Stimulated activated CD4-positive, alpha-beta T cell treated with anti-CD3 and anti-CD28 coated beads, TNF-alpha, amount 100 ng/mL, for 24 hours (primary cell): Measurements from ENCODE around the gene MAP2K1.
"Not testable (repeated sequence)": the region's sequence is repeated elsewhere in the genome, so short reads cannot be mapped to it uniquely, and the experiment has no call there.

ENCODE experiments used
- DNase-seq, 3 experiments: peaks; one replicate each; pipeline ENCODE4 v3.0.0-alpha.2; 2020; ENCODE audit warnings: low read depth in 3 of 3

MAP2K1 gene

GRCh38 chr15:66424963-66425612 lies 38.4 kb downstream of the MAP2K1 start:
- DNase-seq = no peak

DNA sequence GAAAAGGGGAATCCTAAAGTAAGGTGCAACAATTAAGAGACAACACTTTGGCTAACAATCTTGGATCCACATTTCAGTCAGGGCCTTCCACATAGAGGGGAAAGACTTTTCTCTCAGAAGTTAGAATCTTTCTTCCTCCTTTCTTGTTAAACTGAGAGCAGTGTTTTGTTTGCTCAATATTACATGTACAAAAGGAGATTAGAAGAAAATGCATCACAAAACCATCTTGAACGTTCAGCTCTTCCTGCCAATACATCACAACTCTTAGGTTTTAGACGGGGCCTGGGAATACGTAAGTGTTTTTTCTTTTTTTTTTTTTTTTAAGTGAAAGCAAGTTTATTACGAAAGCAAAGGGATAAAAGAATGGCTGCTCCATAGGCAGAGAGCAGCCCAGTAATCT lies 39.1 kb downstream of the MAP2K1 start:
- DNase-seq = no peak

GRCh38 chr15:66429117-66429516 lies 42.4 kb downstream of the MAP2K1 start:
- DNase-seq = no peak

- DNase-seq = no peak
Measured at GRCh38 chr15:66429546-66429945, 42.8 kb downstream of the MAP2K1 start.

GRCh38 chr15:66430627-66431255 lies 44.0 kb downstream of the MAP2K1 start:
- DNase-seq = no peak

GRCh38 chr15:66433726-66434125 lies 47.0 kb downstream of the MAP2K1 start:
- DNase-seq = peak in 1 of 3 experiments; percentile 2

- DNase-seq = no peak
Measured at GRCh38 chr15:66440501-66440900, 53.8 kb downstream of the MAP2K1 start.

- DNase-seq = no peak
Measured at GRCh38 chr15:66452420-66452819, 65.7 kb downstream of the MAP2K1 start.

DNA sequence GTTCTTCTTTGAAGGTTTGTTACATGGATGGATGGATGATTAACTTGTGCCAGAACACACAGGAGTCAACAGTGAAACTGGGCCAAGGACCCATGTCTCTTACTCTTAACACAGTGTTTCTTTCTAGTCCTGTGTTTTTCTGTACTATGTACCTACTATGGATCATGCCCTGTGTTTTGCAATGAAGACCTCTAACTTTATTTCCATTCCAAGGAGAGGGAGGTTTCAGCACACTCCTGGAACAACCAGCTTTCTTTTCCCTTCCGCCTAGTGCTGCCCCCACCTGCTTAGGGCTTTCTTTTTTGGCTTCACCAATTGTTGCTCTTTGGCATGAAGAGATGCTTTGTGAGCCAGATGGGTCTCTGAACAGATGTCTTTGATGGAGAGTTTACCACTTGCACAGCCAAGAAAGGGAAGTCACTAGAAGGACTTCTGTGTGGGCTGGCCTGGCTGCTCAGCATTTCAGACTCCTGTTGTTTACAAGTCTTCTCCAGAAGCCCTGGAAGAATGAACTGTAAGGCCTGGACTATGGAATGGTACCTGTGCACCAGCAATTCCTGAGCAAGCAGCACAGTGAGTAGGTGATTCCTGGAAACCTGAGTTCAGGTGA lies 66.4 kb downstream of the MAP2K1 start:
- DNase-seq = no peak

DNA sequence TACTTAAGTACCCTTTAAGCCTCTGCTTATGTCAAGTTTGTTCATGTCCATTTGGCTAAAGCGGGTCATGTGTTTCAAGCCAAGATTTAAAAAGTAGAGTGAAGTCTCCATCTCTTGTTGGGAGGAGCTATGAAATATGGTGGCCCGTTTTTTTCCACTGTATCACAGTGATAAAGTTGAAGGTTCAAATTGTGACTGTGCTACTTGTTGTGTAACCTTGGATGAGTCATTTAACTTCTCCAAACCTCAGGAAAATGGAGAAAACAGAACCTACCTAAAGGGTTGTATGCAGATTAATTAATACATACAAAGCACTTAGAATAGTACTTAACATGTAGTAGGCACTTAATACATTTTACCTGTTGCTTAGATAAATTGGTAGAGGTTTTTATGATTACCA lies 67.4 kb downstream of the MAP2K1 start:
- no peak for DNase-seq

GRCh38 chr15:66456211-66456610 lies 69.5 kb downstream of the MAP2K1 start:
- DNase-seq = no peak

DNA sequence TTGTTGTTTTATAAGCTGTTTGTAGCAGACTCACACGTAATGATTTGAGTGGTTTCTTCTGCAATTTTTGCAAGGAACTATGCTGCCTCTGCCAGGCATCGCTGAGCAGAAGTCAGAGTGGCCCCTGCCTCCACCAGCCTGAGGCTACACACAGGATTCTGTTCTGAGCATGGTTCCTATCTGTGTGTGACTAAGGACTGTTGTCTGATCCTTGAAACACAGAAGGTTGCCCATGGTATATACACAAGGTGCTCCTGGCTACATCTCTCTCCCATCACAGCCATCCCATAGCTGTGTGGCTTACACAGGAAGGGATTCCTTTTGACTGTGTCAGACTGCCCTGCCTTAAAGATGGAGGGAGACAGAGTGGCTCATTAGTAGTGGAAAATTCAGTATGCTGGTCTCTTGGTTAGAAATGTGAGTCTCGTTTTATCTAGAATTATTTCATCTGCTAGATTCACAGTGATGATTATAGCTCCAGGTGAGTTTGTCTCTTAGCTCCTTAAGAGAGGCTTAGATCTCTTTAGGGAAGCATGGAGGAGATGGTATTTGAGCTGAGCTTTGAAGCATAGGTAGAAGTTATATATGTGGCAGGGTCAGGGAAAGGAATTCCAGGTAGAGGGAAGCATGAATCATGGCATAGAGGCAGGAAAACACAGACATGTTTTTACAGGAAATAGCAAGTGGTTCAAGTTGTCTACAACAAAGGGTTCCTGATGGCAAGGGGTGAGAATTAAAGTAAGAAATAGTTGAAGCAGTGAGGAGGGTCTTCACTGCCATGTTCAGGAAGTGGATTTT lies 73.3 kb downstream of the MAP2K1 start:
- DNase-seq = no peak

DNA sequence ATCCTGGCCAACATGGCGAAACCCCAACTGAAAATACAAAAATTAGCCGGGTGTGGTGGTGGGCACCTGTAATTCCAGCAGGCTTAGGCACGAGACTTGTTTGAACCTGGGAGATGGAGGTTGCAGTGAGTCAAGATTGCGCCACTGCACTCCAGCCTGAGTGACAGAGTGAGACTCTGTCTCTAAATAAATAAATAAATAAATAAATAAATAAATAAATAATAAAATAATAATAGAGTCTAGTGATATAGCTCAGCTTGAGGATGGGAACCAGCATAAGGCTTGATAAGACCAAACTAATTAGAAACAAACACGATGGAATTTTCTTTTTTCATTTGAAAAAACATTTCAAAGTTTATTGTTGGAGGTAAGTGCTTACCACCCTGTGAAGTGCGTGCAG lies 74.6 kb downstream of the MAP2K1 start:
- not testable (repeated sequence) for DNase-seq

DNA sequence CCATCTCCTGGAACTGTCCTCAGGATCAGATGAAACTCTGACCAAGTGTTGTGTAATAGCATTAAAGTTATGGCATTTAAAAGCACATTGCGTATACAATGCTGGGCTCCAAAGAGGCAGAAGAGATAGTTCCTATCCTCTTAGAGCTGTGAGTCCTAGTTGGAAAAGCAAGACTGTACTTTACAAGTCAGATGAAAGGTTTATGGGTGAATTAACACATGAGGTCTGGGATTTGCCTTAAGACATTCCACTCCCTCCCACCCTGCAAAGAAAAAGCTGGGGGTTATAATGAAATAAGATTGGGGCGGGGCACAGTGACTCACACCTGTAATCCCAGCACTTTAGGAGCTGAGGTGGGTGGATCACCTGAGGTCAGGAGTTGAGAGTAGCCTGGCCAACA lies 75.2 kb downstream of the MAP2K1 start:
- no peak for DNase-seq

DNA sequence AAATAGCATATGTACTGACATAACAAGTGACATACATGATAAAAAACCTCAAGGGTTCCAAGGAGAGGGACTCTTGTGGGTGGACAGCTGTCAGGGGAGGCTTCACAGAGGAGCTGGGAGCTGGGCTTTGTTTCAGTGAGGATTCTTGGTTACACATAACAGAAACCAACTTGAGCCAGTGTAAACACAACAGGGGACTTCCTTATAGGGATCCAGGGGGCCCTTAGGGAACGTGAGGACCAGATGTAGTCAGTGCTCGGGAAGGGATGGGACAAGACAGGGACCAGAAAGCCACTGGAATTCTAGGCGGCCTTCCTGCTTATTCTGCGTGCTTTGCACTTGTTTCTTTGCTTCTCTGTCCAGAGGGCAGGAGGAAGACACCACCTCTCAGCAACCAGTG lies 75.9 kb downstream of the MAP2K1 start:
- DNase-seq = no peak

DNA sequence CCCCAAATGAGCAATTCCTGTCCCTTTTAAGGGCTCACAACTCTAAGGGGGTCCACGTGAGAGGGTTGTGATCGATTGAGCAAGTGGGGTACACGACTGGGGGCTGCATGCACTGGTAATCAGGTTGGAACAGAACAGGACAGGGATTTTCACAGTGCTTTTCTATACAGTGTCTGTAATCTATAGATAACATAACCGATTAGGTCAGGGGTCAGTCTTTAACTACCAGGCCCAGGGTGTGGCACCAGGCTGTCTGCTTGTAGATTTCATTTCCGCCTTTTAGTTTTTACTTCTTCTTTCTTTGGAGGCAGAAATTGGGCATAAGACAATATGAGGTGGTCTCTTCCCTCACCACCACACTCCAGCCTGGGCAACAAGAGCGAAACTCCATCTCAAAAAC lies 78.6 kb downstream of the MAP2K1 start:
- not testable (repeated sequence) for DNase-seq

GRCh38 chr15:66467162-66468040 lies 80.7 kb downstream of the MAP2K1 start:
- not testable (repeated sequence) for DNase-seq

DNA sequence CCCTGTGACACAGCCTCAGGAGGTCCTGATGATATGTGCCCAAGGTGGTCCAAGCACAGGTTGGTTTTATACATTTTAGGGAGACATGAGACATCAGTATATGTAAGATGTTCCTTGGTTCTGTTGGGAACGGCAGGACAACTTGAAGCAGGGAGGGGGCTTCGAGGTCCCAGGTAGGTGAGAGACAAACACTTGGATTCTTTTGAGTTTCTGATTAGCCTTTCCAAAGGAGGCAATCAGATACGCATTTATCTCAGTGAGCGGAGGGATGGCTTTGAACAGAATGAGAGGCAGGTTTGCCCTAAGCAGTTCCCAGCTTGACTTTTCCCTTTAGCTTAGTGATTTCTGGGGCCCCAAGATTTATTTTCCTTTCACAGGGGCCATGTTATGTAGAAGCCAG lies 84.1 kb downstream of the MAP2K1 start:
- not testable (repeated sequence) for DNase-seq

DNA sequence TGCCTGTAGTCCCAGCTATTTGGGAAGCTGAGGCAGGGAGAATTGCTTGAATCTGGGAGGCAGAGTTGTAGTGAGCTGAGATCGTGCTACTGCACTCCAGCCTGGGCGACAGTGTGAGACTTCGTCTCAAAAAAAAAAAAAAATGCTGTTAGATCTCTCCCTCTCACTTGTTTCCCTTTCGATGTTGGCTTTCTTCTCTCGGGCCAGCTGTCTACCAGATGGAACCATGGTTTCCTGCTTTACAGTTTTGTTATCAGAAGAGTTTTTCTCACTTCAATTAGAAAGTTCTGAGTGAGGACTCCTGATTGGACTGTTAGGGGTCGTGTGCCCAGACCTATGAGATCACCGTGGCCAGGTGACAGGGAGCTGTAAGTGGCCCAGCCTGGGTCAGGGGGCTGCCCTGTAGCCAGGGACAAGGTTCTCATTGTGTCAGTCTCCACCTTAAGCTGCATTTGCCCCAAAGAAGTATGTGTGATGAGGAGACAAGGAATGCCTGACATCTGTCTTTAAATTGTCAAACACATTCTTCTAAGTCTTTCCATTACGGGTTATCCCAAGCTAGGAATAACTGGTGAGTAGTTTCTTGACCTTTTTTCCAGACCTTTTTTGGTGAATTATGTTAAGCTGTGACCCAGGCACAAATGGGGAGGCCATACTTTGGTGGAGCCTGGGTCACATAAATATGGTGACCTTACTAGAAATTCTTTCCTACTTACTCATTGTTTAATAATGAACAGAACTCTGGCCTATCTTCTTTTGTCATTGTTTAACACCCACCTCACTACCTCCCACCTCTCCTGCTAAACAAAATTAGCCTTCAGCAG lies 85.7 kb downstream of the MAP2K1 start:
- no peak for DNase-seq

DNA sequence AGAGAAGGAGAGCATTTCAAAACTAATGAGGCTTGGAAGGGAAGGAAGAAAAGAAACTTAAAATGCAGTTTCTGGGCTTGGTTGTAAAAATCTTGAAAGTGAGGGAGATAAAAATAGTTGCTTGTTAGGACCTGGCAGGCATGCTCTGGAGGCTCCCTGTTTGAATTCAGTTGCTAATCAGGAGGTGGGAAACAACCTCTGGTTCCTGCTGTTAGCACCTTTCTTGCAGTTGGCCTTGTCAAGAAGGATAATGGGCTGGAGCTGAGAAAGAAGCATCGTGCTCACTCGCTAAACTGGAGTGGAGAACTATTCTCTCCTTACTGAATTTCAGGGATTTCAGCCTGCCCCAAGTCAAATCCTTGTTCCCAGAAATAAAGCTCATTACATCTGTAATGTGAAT lies 87.4 kb downstream of the MAP2K1 start:
- DNase-seq = no peak

GRCh38 chr15:66474963-66475362 lies 88.3 kb downstream of the MAP2K1 start:
- DNase-seq = no peak
